Measurements from ENCODE around the gene CD58. TPM values are rescaled to one million over a fixed set of nuclear protein-coding genes. Genes with fewer than 3 reads are reported as not detected.
A peak's percentile ranks its signal among the peaks of the same experiment; 100 is the strongest.

CD58 gene
- total RNA-seq, 1 donor = 42.0 TPM

DNA sequence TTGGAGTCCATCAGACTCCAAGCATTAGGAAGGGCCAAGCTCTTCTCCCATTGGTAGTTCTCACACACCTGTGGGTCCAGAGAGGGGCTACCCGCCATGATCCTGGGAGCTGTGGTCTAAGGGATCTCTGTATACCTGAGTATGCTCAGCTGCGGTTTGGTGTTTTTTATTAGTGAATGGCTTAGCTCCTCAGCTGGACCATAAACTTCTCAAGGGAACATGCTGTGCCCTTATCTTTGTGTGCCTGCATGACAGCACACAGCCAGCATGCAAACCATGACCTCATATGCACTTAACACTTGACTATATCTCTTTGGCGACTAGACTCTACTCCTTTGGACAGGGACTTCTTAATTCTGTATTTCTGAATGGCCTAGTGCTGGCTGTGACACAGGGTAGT lies 94.5 kb downstream of the CD58 start:
- no peak for DNase-seq (ENCODE audit: low read depth)
- TF ChIP-seq CTCF (IDR thresholded peaks at IDR 0.05; ENCODE audit: insufficient read depth, low read length) = no peak
- H3K4me3 ChIP-seq (ENCODE audit: low read depth, low read length) = no peak overlapping the region

DNA sequence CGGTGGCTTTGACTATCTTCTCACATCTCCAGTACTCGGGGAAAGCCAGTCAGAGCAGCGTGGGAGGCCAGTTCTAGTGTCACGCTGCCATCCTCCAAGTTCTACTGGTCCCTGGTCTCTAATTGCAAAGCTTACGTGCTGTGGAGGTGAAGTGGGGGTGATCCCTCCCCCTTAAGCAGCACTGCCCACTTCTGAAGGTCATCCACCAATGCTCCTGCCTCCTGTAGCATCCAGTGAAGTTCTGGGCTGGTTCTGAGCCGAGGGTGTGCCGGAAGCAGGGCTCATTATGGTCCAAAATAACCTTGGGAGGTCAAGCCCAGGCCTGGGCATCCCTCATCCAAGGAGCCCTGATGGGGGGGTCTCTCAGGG lies 95.0 kb downstream of the CD58 start:
- no peak overlapping the region for H3K4me3 ChIP-seq (ENCODE audit: low read depth, low read length)
- no peak for TF ChIP-seq CTCF (IDR thresholded peaks at IDR 0.05; ENCODE audit: insufficient read depth, low read length)
- no peak for DNase-seq (ENCODE audit: low read depth)

GRCh38 chr1:116474921-116475849 lies 95.6 kb downstream of the CD58 start:
- TF ChIP-seq CTCF (IDR thresholded peaks at IDR 0.05; ENCODE audit: insufficient read depth, low read length) = no peak
- no peak for DNase-seq (ENCODE audit: low read depth)
- H3K4me3 ChIP-seq (ENCODE audit: low read depth, low read length) = no peak overlapping the region

- TF ChIP-seq CTCF (IDR thresholded peaks at IDR 0.05; ENCODE audit: insufficient read depth, low read length) = no peak
- peak; percentile 40 for DNase-seq (ENCODE audit: low read depth)
- no peak overlapping the region for H3K4me3 ChIP-seq (ENCODE audit: low read depth, low read length)
Measured at GRCh38 chr1:116472431-116472961, 98.3 kb downstream of the CD58 start.

- H3K4me3 ChIP-seq (ENCODE audit: low read depth, low read length) = no peak overlapping the region
- no peak for DNase-seq (ENCODE audit: low read depth)
- no peak for TF ChIP-seq CTCF (IDR thresholded peaks at IDR 0.05; ENCODE audit: insufficient read depth, low read length)
Measured at GRCh38 chr1:116471241-116471640, 99.6 kb downstream of the CD58 start.

DNA sequence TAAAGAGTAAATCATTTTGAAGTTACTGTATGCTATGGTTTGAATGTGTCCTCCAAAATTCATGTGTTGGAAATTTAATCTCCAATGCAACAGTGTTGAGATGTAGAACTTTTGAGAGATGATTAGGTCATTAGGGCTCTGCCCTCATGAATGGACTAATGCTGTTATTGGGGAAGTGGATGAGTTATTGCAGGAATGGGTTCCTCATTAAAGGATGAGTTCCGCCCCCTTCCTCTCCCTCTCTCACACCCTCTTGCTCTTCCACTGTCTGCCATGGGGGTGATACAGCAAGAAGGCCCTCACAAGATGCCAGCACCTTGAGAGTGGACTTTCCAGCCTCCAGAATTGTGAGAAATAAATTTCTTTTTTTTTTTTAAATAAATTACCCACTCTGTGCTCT lies 100.2 kb downstream of the CD58 start:
- no peak for TF ChIP-seq CTCF (IDR thresholded peaks at IDR 0.05; ENCODE audit: insufficient read depth, low read length)
- no peak for DNase-seq (ENCODE audit: low read depth)
- H3K4me3 ChIP-seq (ENCODE audit: low read depth, low read length) = no peak overlapping the region

Data from fibroblast of the aortic adventitia (primary cell).